ENCODE results near the gene MINDY1. TPM values are rescaled to one million over a fixed set of nuclear protein-coding genes. Genes with fewer than 3 reads are reported as not detected.

The MINDY1 gene
- total RNA-seq, 2 donors from 2014 or later, result 36.3 to 39.2 TPM

DNA sequence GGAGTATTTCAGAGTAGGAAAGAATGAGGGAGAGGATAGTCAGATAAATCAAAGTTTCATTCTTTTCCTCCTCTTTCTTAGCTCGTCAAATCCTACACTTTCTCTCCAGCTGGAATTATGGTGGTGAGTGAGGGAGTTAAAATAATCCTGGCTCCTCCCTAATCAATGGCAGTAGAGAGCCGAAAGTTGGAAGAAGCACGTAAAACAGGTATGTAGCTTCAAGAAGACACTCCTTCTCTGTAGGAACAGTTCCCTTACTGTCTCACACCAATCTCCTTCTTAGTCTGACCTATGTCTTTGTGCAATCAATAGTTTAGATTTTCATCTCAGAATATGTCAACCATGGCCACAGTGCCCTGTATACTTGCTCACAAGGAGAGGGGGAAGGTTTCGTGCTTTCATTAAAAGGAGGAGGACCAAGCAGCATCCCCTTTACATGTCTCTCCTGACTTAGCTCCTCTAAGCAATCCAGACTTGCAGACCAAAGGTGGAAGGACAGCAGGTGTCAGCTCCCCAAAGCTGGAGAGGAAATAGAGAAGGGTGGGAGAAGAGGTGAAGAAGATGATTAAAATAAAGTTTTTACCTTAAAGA, 878 bp downstream of the MINDY1 start:
- WGBS, 2 donors, result 3 to 4% methylated on average over 4 of the region's 4 CpGs

GRCh38 chr1:151003180-151003579, 3.5 kb downstream of the MINDY1 start:
- no peaks in the 10 kb centered on the region for H3K27me3 ChIP-seq
- intact Hi-C loops (cut with DNase I), result no loop called here
- DNase-seq (no peak), ATAC-seq (no peak)
- no peaks in the 10 kb centered on the region for H3K9me3 ChIP-seq
- H3K27ac ChIP-seq, result peak overlapping the region in 3 of 4 donors; percentile 1 to 87 (median 33)
- peaks cover 15 to 16% of the 10 kb centered on the region in 2 donors for H3K36me3 ChIP-seq (replicated peaks in 1 of 2; ENCODE audit: insufficient read depth in 1 of 2, low read depth in 2 of 2)
- H3K4me3 ChIP-seq, result no peak overlapping the region
- TF ChIP-seq, protein P1, sequence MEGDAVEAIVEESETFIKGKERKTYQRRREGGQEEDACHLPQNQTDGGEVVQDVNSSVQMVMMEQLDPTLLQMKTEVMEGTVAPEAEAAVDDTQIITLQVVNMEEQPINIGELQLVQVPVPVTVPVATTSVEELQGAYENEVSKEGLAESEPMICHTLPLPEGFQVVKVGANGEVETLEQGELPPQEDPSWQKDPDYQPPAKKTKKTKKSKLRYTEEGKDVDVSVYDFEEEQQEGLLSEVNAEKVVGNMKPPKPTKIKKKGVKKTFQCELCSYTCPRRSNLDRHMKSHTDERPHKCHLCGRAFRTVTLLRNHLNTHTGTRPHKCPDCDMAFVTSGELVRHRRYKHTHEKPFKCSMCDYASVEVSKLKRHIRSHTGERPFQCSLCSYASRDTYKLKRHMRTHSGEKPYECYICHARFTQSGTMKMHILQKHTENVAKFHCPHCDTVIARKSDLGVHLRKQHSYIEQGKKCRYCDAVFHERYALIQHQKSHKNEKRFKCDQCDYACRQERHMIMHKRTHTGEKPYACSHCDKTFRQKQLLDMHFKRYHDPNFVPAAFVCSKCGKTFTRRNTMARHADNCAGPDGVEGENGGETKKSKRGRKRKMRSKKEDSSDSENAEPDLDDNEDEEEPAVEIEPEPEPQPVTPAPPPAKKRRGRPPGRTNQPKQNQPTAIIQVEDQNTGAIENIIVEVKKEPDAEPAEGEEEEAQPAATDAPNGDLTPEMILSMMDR (IDR thresholded peaks at IDR 0.05), result no peak
- no peak for TF ChIP-seq POLR2A (IDR thresholded peaks at IDR 0.05)
- peaks cover 58% of the 10 kb centered on the region for H3K4me1 ChIP-seq

More for the DNA sequence above, 878 bp downstream of the MINDY1 start:
- ATAC-seq (no peak), DNase-seq (no peak)
- Histone ChIP-seq H3K9me3 (no peaks in the 10 kb centered on the region), H3K27ac (peak overlapping the region; percentile 7 to 94 (median 86)), H3K4me3 (peak overlapping the region; percentile 54 to 59), H3K36me3 (replicated peaks in 1 of 2; ENCODE audit: insufficient read depth in 1 of 2, low read depth in 2 of 2) (no peaks in the 10 kb centered on the region), H3K27me3 (no peaks in the 10 kb centered on the region), H3K4me1 (peaks cover 66% of the 10 kb centered on the region)
- intact Hi-C loops (cut with DNase I), result no loop called here
- no peak for TF ChIP-seq POLR2A (IDR thresholded peaks at IDR 0.05)
- TF ChIP-seq, protein P1 (IDR thresholded peaks at IDR 0.05), result no peak

DNA sequence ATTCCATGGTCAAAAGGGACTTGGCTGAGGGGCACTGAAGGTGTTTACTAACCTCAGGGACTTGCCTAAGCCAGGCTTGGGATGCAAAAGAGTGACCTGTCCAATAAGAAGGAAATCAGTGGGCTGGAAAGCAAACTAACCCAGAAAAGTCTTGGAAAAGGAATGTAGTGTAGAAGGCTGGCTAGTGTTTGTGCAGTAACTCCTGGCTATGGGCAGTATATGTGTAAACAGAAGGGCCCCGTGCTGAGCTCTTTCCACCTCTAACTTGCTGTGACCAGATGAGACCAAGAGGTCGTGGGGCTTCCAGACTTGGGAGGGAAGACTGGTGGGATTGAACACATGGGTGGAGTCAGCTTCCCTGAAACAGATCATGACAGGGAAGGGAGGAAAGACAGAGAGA, 4.1 kb downstream of the MINDY1 start:
- H3K36me3 ChIP-seq (replicated peaks in 1 of 2; ENCODE audit: insufficient read depth in 1 of 2, low read depth in 2 of 2), result peaks cover 15 to 21% of the 10 kb centered on the region in 2 donors
- ATAC-seq (no peak), DNase-seq (no peak)
- H3K4me3 ChIP-seq, result no peak overlapping the region
- 23 to 31% methylated on average over 2 of the region's 2 CpGs for WGBS, 2 donors
- H3K4me1 ChIP-seq, result peaks cover 53% of the 10 kb centered on the region
- intact Hi-C loops (cut with DNase I), result no loop called here
- H3K27ac ChIP-seq, result peak overlapping the region in 3 of 4 donors; percentile 1 to 87 (median 33)
- no peaks in the 10 kb centered on the region for H3K27me3 ChIP-seq
- H3K9me3 ChIP-seq, result no peaks in the 10 kb centered on the region
- TF ChIP-seq, protein P1 (IDR thresholded peaks at IDR 0.05), result no peak
- no peak for TF ChIP-seq POLR2A (IDR thresholded peaks at IDR 0.05)

DNA sequence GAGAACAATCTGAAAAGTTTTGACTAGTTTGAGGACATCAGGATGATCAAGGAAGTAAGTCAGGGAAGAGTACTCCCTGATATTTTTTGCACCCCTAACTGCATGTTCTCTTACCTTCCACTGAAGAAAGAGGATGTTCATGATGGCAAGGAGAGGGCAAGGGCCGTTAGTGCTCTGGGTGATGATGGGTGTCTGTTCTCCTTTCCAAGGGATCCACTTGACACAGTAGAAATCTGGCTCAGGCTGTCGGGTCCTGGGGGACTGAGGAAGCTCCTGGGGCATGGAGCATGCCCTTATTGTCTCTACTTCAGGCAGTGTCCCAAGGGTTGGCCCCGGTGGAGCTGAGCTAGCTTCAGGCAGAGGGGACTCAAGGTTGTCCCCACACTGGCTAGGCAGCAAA, 4.7 kb downstream of the MINDY1 start:
- Histone ChIP-seq H3K9me3 (no peaks in the 10 kb centered on the region), H3K27me3 (no peaks in the 10 kb centered on the region), H3K4me1 (peaks cover 47% of the 10 kb centered on the region), H3K36me3 (replicated peaks in 1 of 2; ENCODE audit: insufficient read depth in 1 of 2, low read depth in 2 of 2) (peaks cover 15 to 27% of the 10 kb centered on the region in 2 donors), H3K4me3 (no peak overlapping the region), H3K27ac (peak overlapping the region in 2 of 4 donors; percentile 33 to 87)
- 70% methylated on average over 2 to 3 of the region's 3 CpGs for WGBS, 2 donors
- intact Hi-C loops (cut with DNase I), result no loop called here
- no peak for TF ChIP-seq POLR2A (IDR thresholded peaks at IDR 0.05)
- TF ChIP-seq, protein P1 (IDR thresholded peaks at IDR 0.05), result no peak
- no peak for ATAC-seq
- DNase-seq, result no peak

DNA sequence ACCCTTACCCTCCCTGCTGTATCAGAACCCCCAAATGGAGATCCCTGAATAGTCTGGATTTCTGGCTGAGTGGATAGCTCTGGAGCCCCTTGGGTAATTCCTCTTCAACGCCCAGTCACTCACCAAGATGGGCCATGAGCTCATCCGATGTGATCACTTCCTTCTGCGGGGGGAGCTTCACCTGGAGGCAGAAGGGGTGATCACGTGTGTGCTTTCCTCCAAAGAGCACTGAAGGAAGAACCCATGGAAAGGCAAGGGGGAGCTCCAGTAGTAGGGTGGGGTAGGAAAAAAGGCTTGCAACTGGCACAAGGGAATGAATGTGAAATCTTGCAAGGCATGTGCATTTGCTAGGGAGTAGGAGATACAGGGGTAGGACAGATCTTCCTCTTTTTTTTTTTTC, 5.1 kb downstream of the MINDY1 start:
- no peak for ATAC-seq
- H3K36me3 ChIP-seq (replicated peaks in 1 of 2; ENCODE audit: insufficient read depth in 1 of 2, low read depth in 2 of 2), result peaks cover 15 to 31% of the 10 kb centered on the region in 2 donors
- peak overlapping the region in 1 of 4 donors; percentile 33 for H3K27ac ChIP-seq
- no peaks in the 10 kb centered on the region for H3K27me3 ChIP-seq
- H3K9me3 ChIP-seq, result no peaks in the 10 kb centered on the region
- no peak for TF ChIP-seq POLR2A (IDR thresholded peaks at IDR 0.05)
- TF ChIP-seq, protein P1 (IDR thresholded peaks at IDR 0.05), result no peak
- H3K4me3 ChIP-seq, result no peak overlapping the region
- DNase-seq, result no peak
- intact Hi-C loops (cut with DNase I), result no loop called here
- 80% methylated on average over 4 of the region's 4 CpGs for WGBS, 2 donors
- H3K4me1 ChIP-seq, result peaks cover 44% of the 10 kb centered on the region

Data from body of pancreas (tissue), 4 donors.